Hepatic stellate cell (primary cell): ENCODE results near the gene SRSF5.

Source experiments
- DNase-seq: peaks from one replicate; pipeline ENCODE4 v3.0.0; 2011; ENCODE audit warnings: low spot score

Gene SRSF5

GRCh38 chr14:69770559-69770958, 3.6 kb downstream of the SRSF5 start:
- DNase-seq = no peak

DNA sequence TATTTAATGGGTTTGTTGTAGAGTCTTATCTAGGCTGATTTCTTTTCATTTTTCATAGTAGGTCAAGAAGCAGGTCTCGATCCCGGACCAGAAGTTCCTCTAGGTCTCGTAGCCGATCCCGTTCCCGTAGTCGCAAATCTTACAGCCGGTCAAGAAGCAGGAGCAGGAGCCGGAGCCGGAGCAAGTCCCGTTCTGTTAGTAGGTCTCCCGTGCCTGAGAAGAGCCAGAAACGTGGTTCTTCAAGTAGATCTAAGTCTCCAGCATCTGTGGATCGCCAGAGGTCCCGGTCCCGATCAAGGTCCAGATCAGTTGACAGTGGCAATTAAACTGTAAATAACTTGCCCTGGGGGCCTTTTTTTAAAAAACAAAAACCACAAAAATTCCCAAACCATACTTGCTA, 4.2 kb downstream of the SRSF5 start:
- DNase-seq = no peak

DNA sequence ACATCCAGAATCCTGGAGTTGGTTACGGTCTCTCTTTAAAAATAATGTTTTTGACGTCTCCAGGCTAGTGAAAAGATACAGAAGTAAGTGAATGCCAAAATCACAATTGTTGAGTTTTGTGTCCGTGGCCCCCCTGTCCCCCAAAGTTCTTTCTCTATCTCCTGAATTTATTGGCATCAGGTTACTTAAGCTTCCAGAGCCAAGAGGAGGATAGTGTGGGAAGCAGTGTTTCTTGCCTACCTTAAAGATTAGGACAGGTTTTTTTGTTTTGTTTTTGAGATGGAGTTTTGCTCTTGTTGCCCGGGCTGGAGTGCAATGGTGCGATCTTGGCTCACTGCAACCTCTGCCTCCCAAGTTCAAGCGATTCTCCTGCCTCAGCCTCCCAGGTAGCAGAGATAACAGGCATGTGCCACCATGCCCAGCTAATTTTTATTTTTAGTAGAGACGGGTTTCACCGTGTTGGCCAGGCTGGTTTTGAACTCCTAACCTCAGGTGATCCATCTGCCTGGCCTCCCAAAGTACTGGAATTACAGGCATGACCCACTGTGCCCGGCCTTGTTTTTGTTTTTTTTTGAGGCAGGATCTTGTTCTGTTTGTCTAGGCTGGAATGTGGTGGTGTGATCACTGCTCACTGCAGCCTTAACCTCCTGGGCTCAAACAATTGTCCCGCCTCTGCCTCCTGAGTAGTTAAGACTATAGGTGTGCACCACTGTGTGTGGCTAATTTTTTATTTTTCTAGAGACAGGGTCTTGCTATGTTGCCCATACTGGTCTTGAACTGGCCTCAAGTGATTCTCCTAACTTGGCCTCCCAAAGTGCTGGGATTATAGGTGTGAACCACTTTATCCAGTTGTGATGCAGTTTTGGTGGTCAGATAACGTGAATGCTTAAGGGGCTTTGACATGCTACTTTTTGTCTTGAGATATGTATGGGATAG, 5.4 kb downstream of the SRSF5 start:
- DNase-seq = no peak

DNA sequence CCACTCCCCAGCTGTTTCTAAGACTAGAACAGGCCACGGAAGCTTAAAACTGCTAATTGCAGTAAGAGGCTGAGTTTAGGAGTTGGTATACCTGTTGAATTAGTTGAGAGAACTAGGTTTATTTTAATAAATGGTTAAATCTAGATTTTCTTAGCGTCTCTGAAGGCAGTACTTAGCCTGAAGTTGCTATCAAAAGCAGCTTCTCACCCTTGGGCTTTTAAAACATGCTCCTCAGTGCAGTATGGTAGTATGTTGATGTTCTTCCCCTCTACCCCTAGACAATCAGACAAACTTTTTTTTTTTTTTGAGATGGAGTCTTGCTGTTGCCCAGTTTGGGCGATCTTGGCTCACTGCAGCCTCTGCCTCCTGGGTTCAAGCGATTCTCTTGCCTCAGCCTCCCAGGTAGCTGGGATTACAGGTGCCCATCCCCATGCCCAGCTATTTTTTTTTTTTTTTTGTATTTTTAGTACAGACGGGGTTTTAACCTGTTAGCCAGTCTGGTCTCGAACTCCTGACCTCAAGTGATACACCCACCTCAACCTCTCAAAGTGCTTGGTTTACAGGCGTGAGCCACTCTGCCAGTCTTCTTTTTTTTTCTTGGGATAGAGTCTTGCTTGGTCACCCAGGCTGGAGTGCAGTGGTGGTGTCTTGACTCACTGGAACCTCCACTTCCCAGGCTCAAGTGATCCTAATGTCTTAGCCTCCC, 6.8 kb downstream of the SRSF5 start:
- DNase-seq = no peak

GRCh38 chr14:69775012-69775411, 8.1 kb downstream of the SRSF5 start:
- no peak for DNase-seq

DNA sequence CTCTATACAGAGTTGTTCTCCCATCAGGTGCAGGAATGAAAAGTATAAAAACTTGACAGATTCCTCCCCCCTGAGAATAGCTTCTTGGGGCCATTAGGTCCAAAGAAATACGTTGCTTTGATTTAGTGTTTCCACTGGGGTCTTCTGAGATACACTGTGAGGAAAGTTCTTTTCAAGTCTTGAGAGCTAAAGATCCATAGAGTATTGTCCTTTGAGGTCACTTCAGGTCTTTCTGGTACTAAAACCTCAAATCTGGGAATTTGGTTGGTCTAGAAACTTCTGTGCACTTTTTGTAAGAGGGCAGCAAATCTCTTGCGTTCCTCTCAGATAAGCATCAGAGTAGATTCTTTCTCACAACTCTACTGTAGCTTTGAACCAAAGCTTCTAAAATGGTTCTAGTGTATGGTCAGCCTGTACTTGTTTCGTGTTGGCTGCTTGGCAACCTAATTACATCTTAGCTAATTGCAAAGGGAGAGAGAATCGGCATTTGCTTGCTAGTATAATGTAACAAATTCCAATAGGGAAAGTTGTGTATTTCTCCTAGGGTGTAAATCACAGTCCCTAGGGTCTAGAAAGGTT, 10.0 kb downstream of the SRSF5 start:
- DNase-seq = no peak

GRCh38 chr14:69779088-69779487, 12.1 kb downstream of the SRSF5 start:
- DNase-seq = no peak

GRCh38 chr14:69780092-69780491, 13.2 kb downstream of the SRSF5 start:
- DNase-seq = no peak

DNA sequence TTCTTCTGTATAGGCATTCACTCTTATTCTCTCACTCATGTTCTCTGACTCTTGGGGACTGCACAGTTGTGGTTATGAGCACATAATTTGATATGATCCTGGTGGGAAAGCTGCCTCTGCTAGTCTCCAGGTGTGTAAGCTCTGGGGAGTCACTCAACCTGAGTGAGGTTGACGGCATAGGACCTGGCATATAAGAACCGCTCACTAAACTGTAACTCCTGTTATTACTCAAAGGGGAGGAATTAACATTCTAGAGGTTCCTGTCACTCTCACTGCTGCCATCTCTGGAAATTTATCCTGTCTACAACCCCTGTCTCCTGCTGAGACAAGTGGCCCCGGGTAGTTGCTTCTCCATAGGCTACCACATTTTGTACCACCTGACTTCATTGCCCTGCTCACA, 14.0 kb downstream of the SRSF5 start:
- no peak for DNase-seq

GRCh38 chr14:69784942-69785341, 18.0 kb downstream of the SRSF5 start:
- no peak for DNase-seq

GRCh38 chr14:69786603-69787002, 19.7 kb downstream of the SRSF5 start:
- DNase-seq = no peak

DNA sequence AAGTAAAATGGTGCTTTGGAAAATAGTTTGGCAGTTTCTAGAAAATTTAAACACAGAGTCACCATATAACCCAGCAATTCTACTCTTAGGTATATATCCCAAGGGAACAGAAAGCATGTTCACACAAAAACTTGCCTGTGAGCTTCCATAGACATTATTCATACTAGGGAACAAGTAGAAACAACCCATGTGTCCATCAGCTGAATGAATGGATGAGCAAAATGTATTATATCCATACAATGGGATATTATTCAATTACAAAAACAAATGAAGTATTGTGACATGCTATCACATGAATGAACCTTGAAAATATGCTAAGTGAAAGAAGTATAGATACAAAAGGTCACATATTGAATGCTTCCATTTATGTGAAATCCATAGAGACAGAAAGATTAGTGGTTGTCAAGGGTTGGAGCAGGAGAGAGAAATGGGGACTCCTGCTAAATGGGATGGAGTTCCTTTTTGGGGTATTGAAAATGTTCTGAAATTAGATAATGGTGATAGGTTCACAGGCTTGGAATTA, 22.2 kb downstream of the SRSF5 start:
- no peak for DNase-seq

DNA sequence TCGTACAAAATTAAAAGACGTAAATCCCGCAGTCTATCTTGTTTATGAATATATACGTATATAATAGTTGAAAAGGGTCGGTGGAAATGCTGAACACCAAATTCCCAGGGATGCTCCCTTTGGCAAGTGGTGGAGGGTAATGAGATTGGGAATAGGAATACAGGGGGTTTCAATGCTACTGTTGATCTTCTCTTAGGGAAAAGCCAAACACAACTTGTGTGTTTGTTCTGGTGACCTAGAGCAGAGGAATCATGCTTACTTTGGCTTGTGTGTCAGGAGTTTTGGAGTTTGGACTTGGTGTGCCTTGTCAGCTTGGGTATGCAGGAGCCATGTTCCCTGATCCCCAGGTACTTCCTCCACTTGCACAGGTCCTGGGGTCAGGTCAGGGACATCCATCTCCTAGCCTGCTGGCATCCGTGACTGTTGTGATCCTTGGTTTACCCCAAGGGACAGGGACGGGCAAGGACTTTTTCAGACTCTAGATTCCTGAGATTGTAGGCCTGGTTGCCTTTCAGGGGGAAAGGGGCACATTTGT, 26.0 kb downstream of the SRSF5 start:
- no peak for DNase-seq

DNA sequence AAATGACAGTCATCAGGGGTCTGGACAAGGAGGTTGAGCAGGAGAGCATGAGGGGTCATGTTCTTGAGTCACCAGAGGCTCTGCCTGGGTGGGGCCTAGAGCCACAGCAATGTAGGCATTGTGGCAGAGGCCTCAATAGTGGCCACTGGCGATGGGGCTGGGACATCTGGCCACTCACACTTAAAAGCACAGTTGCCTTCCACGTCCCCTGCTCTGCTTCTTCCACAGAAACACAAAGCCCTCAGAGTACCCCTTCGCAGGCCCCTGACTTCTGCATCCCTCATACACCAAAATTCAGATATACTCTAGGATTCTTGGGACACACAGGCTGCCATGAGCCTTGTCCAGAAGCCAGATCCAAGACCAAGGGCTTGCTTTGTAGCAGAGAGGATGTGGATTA, 27.8 kb downstream of the SRSF5 start:
- DNase-seq = no peak

DNA sequence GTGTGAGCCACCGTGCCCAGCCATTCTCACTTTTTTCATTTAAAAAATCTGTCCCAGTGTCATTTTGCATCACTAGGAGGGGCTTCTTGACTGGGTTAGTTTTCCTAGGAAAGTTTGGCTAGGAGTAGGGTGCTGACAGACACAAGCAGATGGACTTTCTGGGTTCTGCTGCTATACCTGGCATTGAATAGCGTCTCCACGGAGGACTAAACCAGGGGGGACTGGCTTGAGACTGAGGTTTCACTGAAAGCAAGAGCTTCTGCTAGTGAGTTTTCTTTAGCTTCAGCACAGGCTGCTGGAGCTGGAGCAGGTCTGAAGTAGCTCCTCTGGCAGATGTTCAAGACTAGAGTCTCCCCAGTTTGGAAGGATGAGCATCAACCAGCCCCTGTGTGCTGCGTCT, 28.7 kb downstream of the SRSF5 start:
- DNase-seq = no peak

DNA sequence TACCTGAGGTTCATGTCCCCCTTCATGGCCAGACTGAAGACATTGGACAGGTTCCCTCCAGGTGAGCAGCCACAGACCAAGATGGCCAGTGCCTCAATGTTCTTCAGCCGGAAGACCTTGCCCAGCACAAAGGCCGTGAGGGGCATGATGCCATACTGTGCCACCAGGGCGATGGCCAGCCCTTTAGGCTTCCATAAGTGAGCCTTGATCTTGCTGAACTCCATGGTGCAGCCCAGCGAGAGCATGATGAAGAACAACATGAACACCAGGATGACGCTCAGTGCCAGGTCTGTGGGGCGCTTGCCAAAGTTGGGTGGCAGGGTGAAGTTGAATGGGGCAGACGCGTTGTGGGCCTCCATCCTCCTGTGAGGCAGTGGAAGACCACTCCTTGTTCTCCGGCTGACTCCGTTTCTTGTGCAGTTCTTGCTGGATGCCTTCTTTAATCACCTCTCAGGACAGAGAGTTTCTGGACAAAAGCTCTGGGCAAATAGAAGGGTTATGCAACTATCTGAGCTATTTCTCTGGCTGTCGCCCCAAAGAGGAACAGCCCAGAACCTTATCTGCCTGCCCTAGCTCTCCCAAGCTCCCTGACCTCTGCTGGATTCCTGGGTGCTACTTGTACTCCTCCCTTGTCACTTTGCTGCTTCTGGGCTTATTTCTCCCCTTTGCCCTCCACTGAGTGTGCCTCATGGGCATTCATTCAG, 30.0 kb downstream of the SRSF5 start, which contains the start of gene SLC10A1:
Gene SLC10A1, minus strand, starts transcription at position 445 of the 704 bp plus-strand sequence. Its CDS starts 86 bp downstream, at position 359.
- no peak for DNase-seq

GRCh38 chr14:69797573-69798338, 30.8 kb downstream of the SRSF5 start:
- no peak for DNase-seq

DNA sequence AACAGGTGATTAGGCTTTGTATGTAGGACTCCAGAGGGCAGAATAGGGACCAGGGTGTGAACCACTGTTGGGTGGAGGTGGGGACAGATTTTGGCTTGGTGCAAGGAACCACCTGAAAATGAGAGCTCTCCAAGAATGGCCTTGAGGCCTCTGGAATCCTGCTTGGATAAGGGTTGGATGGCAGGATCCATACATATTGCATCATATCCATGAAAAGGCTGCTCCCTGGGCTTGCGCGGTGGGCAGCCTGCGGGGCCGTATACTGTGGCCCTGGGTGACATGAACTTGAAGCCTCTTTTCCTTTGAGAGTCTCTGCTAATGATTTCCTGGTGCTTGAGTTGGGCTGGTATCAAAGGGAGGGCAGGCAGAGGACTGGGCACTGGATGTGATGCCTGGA, 31.4 kb downstream of the SRSF5 start:
- DNase-seq = no peak

GRCh38 chr14:69803753-69804152, 36.8 kb downstream of the SRSF5 start:
- DNase-seq = no peak

DNA sequence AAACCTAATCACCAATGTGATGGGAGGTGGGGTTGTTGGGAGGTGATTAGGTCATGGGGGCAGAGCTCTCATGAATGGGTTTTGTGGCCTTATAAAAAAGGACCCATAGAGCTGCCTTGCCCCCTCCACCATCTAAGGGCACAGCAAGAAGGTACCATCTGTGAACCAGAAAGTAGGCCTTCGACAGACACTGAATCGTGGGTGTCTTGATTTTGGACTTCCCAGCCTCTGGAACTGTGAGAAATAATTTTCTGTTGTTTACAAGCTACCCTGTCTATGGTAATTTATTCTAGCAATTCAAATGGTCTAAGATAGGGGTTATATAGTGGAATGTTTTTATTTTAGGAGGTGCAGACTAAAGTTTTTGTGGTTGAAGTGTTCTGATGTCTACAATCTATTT, 38.0 kb downstream of the SRSF5 start:
- DNase-seq = no peak

DNA sequence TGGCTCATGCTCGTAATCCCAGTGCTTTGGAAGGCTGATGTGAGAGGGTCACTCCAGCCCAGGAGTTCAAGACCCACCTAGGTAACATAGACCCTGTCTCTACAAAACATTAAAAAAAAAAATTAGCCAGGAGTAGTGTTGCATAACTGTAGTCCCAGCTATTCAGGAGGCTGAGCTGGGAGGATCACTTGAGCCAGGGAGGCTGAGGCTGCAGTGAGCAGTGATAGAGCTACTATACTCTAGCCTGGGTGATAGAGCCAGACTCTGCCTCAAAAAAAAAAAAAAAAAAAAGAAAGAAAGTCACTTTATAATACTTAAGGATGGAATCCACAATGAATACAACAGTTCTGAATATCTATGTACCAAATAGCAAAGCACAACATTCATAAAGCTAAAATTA, 40.2 kb downstream of the SRSF5 start:
- no peak for DNase-seq
